Heart left ventricle (tissue), 13 donors: ENCODE data around the gene RNF111.

Source experiments
- CTCF ChIP-seq, 12 donors: fragments of 200-600 bp; sonication (generic) in 4 of 12; IDR thresholded peaks; one replicate each; pipeline versions ENCODE4 v1.5.0 to v1.8.0; 2018 to 2022; ENCODE audit warnings: antibody characterized with exemption in 12 of 12, mild to moderate bottlenecking in 5 of 12
- POLR2A ChIP-seq, 2 donors: fragments of 450-650 bp; IDR thresholded peaks; one replicate each; pipeline ENCODE4 v1.6.1; 2017; ENCODE audit warnings: antibody characterized with exemption in 2 of 2, mild to moderate bottlenecking in 2 of 2, moderate library complexity in 2 of 2
- donor health status: ischemic (EF 13 %, LVEDD 7.1; RV severe dilation, severe dysfunction).
- donor health status: DM: no; HTN: yes; CAD: no.
- donor health status: DM: no; HTN: no; CAD: no.
- donor health status: ischemic (EF 25% LVEDD 6.9; RV normal size, moderate dysfunction).
- donor health status: ischemic (EF 25% LVEDD 5.7; RV mildly dilated, moderate dysfunction).
- donor health status: ischemic (EF 35%, LVEDD 5.7; RV mildly dilated, moderate dysfunction).
- donor health status: nonischemic (EF 11% LVEDD 7.7; RV severe dilation, severe dysfunction).
- donor health status: DM: yes; HTN: yes; CAD: no.
- donor health status: PGD.
- donor health status: ischemic (EF 29% LVEDD 5.4; RV normal size, mild dysfunction).
- donor health status: nonischemic (EF 23%, LVEDD 6.1; RV moderate dilation, normal function).

- TF ChIP-seq CTCF (IDR thresholded peaks at IDR 0.05) = no peak
- TF ChIP-seq POLR2A (IDR thresholded peaks at IDR 0.05) = no peak
These were observed 40.3 kb upstream of the RNF111 start for GRCh38 chr15:58947179-58947578.
